GM23338 (cell line): ENCODE measurements around the gene MYOZ1. TPM values are rescaled to one million over a fixed set of nuclear protein-coding genes. Genes with fewer than 3 reads are reported as not detected.

Experiments
- ATAC-seq: fragments of 200-7000 bp; cut with Tn5 transposase; 3 replicates; pipeline ENCODE4 v1.9.1; 2020
- DNase-seq: peaks from one replicate; pipeline ENCODE4 v3.0.0-alpha.2; 2015; ENCODE audit warnings: low spot score
- H2AFZ ChIP-seq: fragments of 200-600 bp; sonication (generic); 2 replicates; pipeline ENCODE4 v1.8.0; 2016; ENCODE audit warnings: antibody characterized with exemption, mild to moderate bottlenecking, moderate library complexity
- H3F3A ChIP-seq: fragments of 200-600 bp; sonication (generic); replicated peaks from 2 replicates; pipeline ENCODE4 v1.8.0; 2017; ENCODE audit warnings: antibody characterized with exemption, mixed run types, low read depth
- H3K27ac ChIP-seq: fragments of 200-600 bp; sonication (generic); 2 replicates; pipeline ENCODE4 v1.6.1; 2016; ENCODE audit warnings: low read depth
- H3K27me3 ChIP-seq: fragments of 200-600 bp; sonication (generic); 2 replicates; pipeline ENCODE4 v1.8.0; 2016; ENCODE audit warnings: mild to moderate bottlenecking, mixed run types, moderate library complexity; ENCODE audit not compliant: insufficient read depth
- H3K36me3 ChIP-seq: fragments of 200-600 bp; sonication (generic); 2 replicates; pipeline ENCODE4 v1.8.0; 2016; ENCODE audit warnings: mild to moderate bottlenecking; ENCODE audit not compliant: insufficient read depth
- H3K4me1 ChIP-seq: fragments of 200-600 bp; sonication (generic); 2 replicates; pipeline ENCODE4 v1.8.0; 2016; ENCODE audit warnings: mild to moderate bottlenecking, moderate library complexity; ENCODE audit not compliant: insufficient read depth
- H3K4me2 ChIP-seq: fragments of 200-600 bp; sonication (generic); 2 replicates; pipeline ENCODE4 v1.7.1; 2017; ENCODE audit warnings: mixed run types
- H3K4me3 ChIP-seq: fragments of 200-600 bp; sonication (generic); 2 replicates; pipeline ENCODE4 v1.6.1; 2016; ENCODE audit warnings: mixed run types
- H3K79me2 ChIP-seq: fragments of 200-600 bp; sonication (generic); replicated peaks from 2 replicates; pipeline ENCODE4 v1.8.0; 2017; ENCODE audit warnings: mild to moderate bottlenecking; ENCODE audit not compliant: insufficient read depth
- H3K9me2 ChIP-seq: fragments of 200-600 bp; sonication (generic); 2 replicates; pipeline ENCODE4 v1.8.0; 2017; ENCODE audit not compliant: insufficient read depth
- H4K20me1 ChIP-seq: fragments of 200-600 bp; sonication (generic); replicated peaks from 2 replicates; pipeline ENCODE4 v1.8.0; 2017; ENCODE audit warnings: mild to moderate bottlenecking; ENCODE audit not compliant: insufficient read depth
- H3K27ac Mint-ChIP-seq: 2 replicates; pipeline ENCODE4 v1.8.0; 2020; ENCODE audit warnings: inconsistent platforms, mild to moderate bottlenecking, moderate library complexity, mixed read lengths
- H3K27me3 Mint-ChIP-seq: 3 replicates; pipeline ENCODE4 v1.8.0; 2022; ENCODE audit warnings: low read depth, mild to moderate bottlenecking, moderate library complexity, mixed read lengths, inconsistent platforms; ENCODE audit not compliant: insufficient read depth, poor library complexity
- H3K36me3 Mint-ChIP-seq: 3 replicates; pipeline ENCODE4 v1.8.0; 2021; ENCODE audit warnings: low read depth, mild to moderate bottlenecking, inconsistent platforms, moderate library complexity, mixed read lengths
- H3K4me1 Mint-ChIP-seq: 3 replicates; pipeline ENCODE4 v1.8.0; 2020; ENCODE audit warnings: mild to moderate bottlenecking, inconsistent platforms, mixed read lengths
- H3K4me3 Mint-ChIP-seq: 3 replicates; pipeline ENCODE4 v1.8.0; 2021; ENCODE audit warnings: moderate library complexity, mild to moderate bottlenecking, inconsistent platforms, mixed read lengths
- H3K9me3 Mint-ChIP-seq: 3 replicates; pipeline ENCODE4 v1.8.0; 2020; ENCODE audit warnings: moderate library complexity, mild to moderate bottlenecking, inconsistent platforms, mixed read lengths
- CREB1 ChIP-seq: fragments of 250-450 bp; sonication (Bioruptor Pico); IDR thresholded peaks from 2 replicates; pipeline ENCODE4 v1.5.0; 2020; ENCODE audit warnings: low read depth, mild to moderate bottlenecking, moderate library complexity
- CTCF ChIP-seq, 2 experiments: fragments of 200-600 bp in 1 of 2; sonication (generic) in 1 of 2; conservative IDR thresholded peaks; 2 replicates each; pipeline versions ENCODE4 v1.5.1 to v1.6.1; 2016 to 2017; ENCODE audit warnings: antibody characterized with exemption in 2 of 2, low read depth in 2 of 2, mild to moderate bottlenecking in 2 of 2, moderate library complexity in 1 of 2
- EZH2phosphoT487 ChIP-seq: fragments of 200-600 bp; sonication (generic); IDR thresholded peaks from one replicate; pipeline ENCODE4 v1.8.1; 2018; ENCODE audit warnings: antibody characterized with exemption; ENCODE audit not compliant: unreplicated experiment
- JUNB ChIP-seq: IDR thresholded peaks from one replicate; pipeline ENCODE4 v1.6.1; 2016; ENCODE audit warnings: antibody characterized with exemption; ENCODE audit not compliant: unreplicated experiment
- REST ChIP-seq: IDR thresholded peaks from one replicate; pipeline ENCODE4 v1.6.1; 2018; ENCODE audit warnings: antibody characterized with exemption; ENCODE audit not compliant: unreplicated experiment
- STAT1 ChIP-seq: IDR thresholded peaks from one replicate; pipeline ENCODE4 v1.6.1; 2016; ENCODE audit warnings: antibody characterized with exemption; ENCODE audit not compliant: unreplicated experiment
- ZNF114 ChIP-seq: fragments of 250-450 bp; sonication (Bioruptor Pico); IDR thresholded peaks from 2 replicates; pipeline ENCODE4 v1.5.0; 2020; ENCODE audit warnings: mild to moderate bottlenecking, moderate library complexity
- polyA plus RNA-seq: library from polyadenylated mRNA; unstranded; fragments of >200 nt; fragmentation: Nextera tagmentation; extraction: Ambion mirVana; gene quantifications from 2 replicates; pipeline ENCODE4 v1.2.1, GENCODE V29; 2016
- total RNA-seq: library from RNA; depleted of rRNA; stranded (reverse); fragments of >200 nt; shearing (Covaris generic); gene quantifications from 2 replicates; pipeline ENCODE4 v1.2.3, GENCODE V29; 2014

MYOZ1 gene
- total and polyA plus RNA-seq, 2 experiments from 2014 or later, result 2.4 to 2.7 TPM

- TF ChIP-seq ZNF114 (CRISPR knock-in tag) (no peak), STAT1 (no peak), CREB1 (CRISPR knock-in tag) (no peak), REST (no peak), JUNB (no peak)
- ATAC-seq, result no peak
- Histone ChIP-seq H3K9me2 (no peaks in the 10 kb centered on the region), H3K79me2 (no peaks in the 10 kb centered on the region), H3K27me3 (no peaks in the 10 kb centered on the region), H3K27ac (no peak overlapping the region), H4K20me1 (no peaks in the 10 kb centered on the region; the same call in 1 of the 2 replicates), H3K36me3 (no peaks in the 10 kb centered on the region), H3K4me2 (peak overlapping the region; percentile 97; the same call in 1 of the 2 replicates), H2AFZ (no peak overlapping the region), H3K4me3 (peak overlapping the region; percentile 96; the same call in 1 of the 2 replicates), H3K4me1 (peaks cover 9% of the 10 kb centered on the region), H3F3A (0 out of 2 replicates have a peak, but pooled peaks cover 6% of the 10 kb centered on the region)
- peak overlapping the region; percentile 83 for H3K4me3 Mint-ChIP-seq
- no peak overlapping the region for H3K27ac Mint-ChIP-seq
- no peaks in the 10 kb centered on the region; the same call in 2 of the 3 replicates for H3K36me3 Mint-ChIP-seq
- H3K27me3 Mint-ChIP-seq, result peaks cover 11% of the 10 kb centered on the region
- H3K4me1 Mint-ChIP-seq, result peaks cover 25% of the 10 kb centered on the region
- DNase-seq, result peak; percentile 17
- no peaks in the 10 kb centered on the region; the same call in 2 of the 3 replicates for H3K9me3 Mint-ChIP-seq
Measured at GRCh38 chr10:73648975-73649829, 7.9 kb upstream of the MYOZ1 start.

GRCh38 chr10:73647875-73648651 lies 6.8 kb upstream of the MYOZ1 start:
- H3K27me3 ChIP-seq, result no peaks in the 10 kb centered on the region
- peak; percentile 23 for ATAC-seq
- peak overlapping the region; percentile 83; the same call in 1 of the 2 replicates for H3K27ac ChIP-seq
- no peaks in the 10 kb centered on the region for H3K9me2 ChIP-seq
- H2AFZ ChIP-seq, result peak overlapping the region; percentile 98
- Mint-ChIP-seq H3K27ac (no peak overlapping the region), H3K36me3 (no peaks in the 10 kb centered on the region; the same call in 2 of the 3 replicates), H3K4me1 (peaks cover 25% of the 10 kb centered on the region), H3K4me3 (peak overlapping the region; percentile 83), H3K9me3 (no peaks in the 10 kb centered on the region; the same call in 2 of the 3 replicates), H3K27me3 (peaks cover 11% of the 10 kb centered on the region)
- H3K4me3 ChIP-seq, result peak overlapping the region; percentile 96
- no peaks in the 10 kb centered on the region; the same call in 1 of the 2 replicates for H4K20me1 ChIP-seq
- H3K36me3 ChIP-seq, result no peaks in the 10 kb centered on the region
- TF ChIP-seq EZH2phosphoT487 (no peak), CTCF (conservative IDR thresholded peaks at IDR 0.05; ENCODE audit: low read depth in 2 of 2) (peak in 1 of 2 experiments; percentile 29; a peak in 1 of 4 replicates), STAT1 (no peak)
- DNase-seq, result peak; percentile 49
- 0 out of 2 replicates have a peak, but pooled peaks cover 6% of the 10 kb centered on the region for H3F3A ChIP-seq
- H3K79me2 ChIP-seq, result no peaks in the 10 kb centered on the region
- H3K4me1 ChIP-seq, result peaks cover 9% of the 10 kb centered on the region
- H3K4me2 ChIP-seq, result peak overlapping the region; percentile 97
